Activated T-cell treated with anti-CD3 and anti-CD28 coated beads for 4 hours (primary cell): ENCODE data around the gene B4GALNT2.
"Not testable (repeated sequence)": the region's sequence is repeated elsewhere in the genome, so short reads cannot be mapped to it uniquely, and the experiment has no call there.

Experiments used
- DNase-seq: peaks from one replicate; pipeline ENCODE4 v3.0.0-alpha.2; 2020

B4GALNT2 gene

DNA sequence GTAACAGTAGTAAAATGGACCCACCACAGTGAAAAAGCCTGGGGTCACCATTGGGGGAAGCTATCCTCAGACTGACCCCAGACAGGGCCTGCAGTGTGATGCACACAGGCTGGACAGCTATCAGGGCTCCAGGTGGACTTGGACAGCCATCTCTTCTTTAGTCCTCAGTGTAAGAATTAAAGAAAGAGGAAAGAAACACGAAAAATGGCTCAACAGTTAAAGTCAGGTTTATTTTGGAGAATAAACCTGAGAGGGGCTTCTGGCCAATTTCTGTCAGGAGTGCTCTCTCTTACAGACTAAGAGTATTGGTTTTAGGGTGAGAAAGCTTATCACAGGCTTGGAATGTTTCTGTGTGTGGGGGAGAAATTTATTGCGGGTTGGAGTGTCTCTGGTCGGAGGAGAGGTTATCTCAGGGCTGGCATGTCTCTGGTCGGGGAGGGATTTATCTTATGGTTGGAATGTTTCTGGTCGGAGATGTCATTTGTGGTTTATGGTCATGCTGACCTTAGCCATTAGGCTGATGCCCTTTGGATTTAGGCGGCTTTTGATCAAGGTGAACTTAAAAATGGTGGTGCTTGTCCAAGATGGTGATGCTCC, 10.8 kb upstream of the B4GALNT2 start:
- no peak for DNase-seq

DNA sequence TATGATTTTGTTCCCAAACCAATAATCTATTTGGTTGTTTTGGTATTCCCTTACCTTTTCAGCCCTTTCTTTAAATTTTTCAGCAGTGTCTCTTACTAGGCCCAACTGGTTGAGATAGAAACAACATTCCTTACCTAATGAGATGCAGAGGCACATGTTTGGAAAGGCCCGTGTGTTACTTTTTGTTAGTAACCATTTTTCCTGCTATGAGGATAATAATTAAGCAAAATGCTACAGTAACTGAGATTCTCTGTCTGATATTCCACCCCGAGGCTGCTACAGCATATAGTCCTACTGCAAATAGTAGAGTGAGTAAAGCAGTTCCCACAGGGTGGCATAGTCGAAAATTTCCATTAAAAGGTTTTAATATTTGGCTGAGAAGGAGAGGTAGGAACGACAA, 10.0 kb upstream of the B4GALNT2 start:
- no peak for DNase-seq

DNA sequence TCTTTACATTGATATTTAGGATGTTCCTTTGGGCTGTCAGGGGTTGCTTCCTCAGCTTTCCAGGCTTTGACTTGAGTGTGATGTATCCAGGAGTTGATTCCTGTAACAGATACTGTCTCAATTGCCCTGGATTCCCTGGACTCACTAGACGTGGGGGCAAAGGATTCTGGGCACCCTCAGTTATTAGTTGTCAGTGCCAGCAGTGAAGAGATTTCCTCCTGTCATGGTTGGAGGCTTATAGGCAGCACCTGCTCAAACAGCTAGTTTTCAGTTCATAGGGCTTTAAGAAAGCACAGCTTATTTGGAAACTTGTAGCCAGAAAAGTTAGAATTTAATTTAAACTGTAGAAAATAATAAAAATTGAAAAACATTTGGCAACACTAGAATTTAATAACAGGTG, 9.5 kb upstream of the B4GALNT2 start:
- DNase-seq, result no peak

DNA sequence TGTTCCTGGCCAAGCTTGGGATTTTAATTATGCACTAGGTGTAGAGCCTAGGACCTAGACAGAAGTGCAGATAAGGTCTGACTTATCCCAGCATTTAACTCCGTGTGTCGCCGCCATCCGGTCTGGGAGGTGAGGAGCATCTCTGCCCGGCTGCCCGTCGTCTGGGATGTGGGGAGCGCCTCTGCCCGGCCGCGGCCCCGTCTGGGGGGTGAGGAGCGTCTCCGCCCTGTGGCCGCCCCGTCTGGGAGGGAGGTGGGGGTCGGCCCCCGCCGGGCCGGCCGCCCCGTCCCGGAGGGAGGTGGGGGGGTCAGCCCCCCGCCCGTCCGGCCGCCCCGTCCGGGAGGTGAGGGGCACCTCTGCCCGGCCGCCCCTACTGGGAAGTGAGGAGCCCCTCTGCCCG, 7.1 kb upstream of the B4GALNT2 start:
- DNase-seq, result no peak

DNA sequence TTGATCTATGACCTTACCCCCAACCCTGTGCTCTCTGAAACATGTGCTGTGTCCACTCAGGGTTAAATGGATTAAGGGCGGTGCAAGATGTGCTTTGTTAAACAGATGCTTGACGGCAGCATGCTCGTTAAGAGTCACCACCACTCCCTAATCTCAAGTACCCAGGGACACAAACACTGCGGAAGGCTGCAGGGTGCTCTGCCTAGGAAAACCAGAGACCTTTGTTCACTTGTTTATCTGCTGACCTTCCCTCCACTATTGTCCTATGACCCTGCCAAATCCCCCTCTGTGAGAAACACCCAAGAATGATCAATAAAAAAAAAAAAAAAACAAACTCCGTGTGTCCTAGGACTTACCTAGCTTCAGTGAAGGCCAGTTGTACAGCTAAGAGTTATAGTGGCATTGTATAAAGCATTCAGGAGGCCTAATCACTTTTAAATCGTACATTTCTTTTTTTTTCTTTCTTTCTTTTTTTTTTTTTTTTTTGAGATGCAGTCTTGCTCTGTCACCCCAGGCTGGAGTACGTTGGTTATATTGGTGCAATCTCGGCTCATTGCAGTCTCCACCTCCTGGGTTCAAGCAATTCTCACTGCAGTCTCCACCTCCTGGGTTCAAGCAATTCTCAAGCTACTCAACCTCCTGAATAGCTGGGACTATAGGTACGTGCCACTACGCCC, 6.2 kb upstream of the B4GALNT2 start:
- DNase-seq, result not testable (repeated sequence)

GRCh38 chr17:49129359-49129950, 3.1 kb upstream of the B4GALNT2 start:
- not testable (repeated sequence) for DNase-seq

DNA sequence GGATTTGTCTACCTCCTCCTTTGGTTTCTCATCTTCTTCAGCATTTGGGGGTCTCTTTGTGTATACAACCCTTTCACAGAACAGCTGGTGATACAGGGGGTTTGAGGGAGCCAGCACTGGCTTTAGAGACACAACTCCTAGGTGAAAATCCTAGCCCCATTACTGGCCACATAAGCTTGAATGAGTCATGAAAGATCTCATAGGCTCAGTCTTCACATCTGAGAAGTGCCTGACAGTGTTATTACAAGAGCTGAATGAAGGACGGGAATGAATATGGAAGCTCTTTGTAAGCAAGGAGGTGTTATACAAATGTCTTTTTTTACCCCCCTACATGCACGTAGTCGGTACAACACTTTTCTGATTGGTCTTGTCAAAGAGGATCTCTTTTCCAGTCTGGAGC, 1.7 kb upstream of the B4GALNT2 start:
- DNase-seq, result no peak

GRCh38 chr17:49132317-49132698, 261 bp upstream of the B4GALNT2 start:
- DNase-seq, result no peak

GRCh38 chr17:49136335-49136734, 3.8 kb downstream of the B4GALNT2 start:
- DNase-seq, result no peak

GRCh38 chr17:49145654-49146053, 13.1 kb downstream of the B4GALNT2 start:
- DNase-seq, result not testable (repeated sequence)

DNA sequence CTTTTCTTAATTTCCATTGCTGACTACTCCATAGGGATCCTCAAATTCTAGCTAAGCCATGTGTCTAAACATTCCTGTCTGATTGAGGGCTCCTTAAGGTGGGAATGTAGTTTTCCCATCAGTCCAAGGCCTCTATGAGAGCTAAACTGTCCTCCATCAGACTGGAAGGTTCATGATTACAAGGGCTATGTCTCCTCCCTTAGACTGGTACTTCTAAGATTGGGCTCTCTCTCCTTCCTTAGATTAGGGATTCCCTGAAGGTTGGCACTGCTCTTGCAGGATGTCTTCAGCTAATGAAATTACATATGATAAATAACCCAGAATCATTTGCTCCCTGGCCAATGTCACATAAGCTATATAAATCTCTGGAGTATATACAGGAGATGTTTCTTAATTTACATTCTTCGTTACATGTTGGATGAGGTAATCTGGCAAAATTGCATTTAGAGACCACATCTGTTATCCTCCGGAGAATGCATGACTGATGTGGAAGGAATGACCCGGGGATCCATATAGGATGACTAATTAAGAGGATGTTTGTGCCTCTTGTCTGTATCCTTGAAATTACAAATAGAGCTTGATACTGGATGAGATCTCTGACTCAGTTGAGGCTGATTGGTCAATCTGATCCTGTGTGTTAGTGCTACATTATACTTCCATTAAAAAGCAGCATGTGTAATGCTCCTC, 14.2 kb downstream of the B4GALNT2 start:
- no peak for DNase-seq

DNA sequence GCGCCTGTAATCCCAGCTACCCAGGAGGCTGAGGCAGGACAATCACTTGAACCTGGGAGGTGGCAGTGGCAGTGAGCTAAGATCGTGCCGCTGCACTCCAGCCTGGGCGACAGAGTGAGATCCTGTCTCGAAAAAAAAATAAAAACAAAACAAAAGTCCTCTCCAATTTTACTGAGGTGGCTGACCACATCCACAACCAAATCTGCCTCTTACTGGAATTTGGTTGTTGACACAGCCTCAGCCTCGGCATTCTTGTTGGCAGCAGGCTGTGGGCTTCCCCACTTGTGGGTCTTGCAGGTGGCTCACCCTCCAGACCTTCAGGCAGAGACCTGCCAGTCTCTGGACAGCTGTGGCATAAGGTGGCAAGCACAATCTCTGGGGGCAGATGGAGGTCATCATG, 15.6 kb downstream of the B4GALNT2 start:
- no peak for DNase-seq

DNA sequence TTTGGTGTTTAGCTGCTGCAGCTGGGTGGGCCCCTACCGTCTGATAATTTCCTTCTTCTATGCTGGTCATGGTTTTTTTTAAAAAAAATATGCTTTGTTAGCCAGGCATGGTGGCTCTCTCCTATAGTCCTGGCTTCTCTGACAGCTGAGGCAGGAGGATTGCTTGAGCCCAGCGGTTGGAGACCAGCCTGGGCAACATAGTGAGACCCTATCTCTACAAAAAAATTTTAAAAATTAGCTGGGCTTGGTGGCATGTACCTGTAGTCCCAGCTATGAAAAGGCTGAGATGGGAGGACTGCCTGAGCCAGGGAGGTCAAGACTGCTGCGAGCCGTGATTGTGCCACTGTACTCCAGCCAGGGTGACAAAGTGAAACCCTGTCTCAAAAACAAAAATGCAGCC, 19.4 kb downstream of the B4GALNT2 start:
- no peak for DNase-seq

- no peak for DNase-seq
These were observed 23.7 kb downstream of the B4GALNT2 start for GRCh38 chr17:49156256-49156655.

- no peak for DNase-seq
These were observed 25.2 kb downstream of the B4GALNT2 start for GRCh38 chr17:49157784-49158183.

DNA sequence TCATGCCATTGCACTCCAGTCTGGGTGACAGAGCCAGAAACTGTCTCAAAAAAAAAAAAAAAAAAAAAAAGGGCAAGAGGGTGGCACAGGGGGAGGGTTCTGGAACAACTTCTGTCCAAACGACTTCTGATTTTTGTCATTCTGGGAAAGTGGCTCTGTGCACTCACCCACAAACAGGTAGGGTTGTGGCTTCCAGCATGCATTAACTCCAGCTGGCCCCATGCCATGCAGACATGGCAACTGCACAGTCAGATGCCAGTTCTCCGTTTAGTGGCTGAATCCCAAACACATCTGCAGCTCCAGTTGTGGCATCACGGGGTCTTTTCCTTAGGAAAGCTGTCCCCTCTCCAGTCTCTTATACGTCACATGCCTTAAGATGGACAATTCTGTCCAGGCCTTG, 30.3 kb downstream of the B4GALNT2 start:
- DNase-seq, result no peak

- DNase-seq, result no peak
These were observed 32.6 kb downstream of the B4GALNT2 start for GRCh38 chr17:49165143-49165542.

- no peak for DNase-seq
These were observed 36.1 kb downstream of the B4GALNT2 start for GRCh38 chr17:49168706-49169105.

GRCh38 chr17:49170216-49170615, 37.6 kb downstream of the B4GALNT2 start:
- no peak for DNase-seq

GRCh38 chr17:49170711-49171110, 38.1 kb downstream of the B4GALNT2 start:
- not testable (repeated sequence) for DNase-seq

DNA sequence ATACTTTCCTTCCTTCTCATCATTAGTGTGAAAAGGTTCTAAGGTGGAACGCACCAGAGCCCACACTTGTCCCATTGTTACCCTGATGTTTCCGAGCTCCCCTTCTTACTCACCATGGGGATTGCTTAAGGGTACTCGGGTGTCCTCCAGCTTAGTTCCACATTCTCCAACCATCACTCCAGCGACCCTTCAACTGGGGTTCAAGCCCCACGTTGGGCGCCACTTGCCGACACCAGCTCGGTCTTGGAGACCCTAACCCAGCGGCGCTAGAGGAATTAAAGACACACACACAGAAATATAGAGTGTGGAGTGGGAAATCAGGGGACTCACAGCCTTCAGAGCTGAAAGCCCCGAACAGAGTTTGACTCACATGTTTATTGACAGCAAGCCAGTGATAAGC, 43.4 kb downstream of the B4GALNT2 start:
- not testable (repeated sequence) for DNase-seq

- DNase-seq, result peak; percentile 57
These were observed 47.7 kb downstream of the B4GALNT2 start for GRCh38 chr17:49180303-49180702.

- DNase-seq, result no peak
These were observed 48.5 kb downstream of the B4GALNT2 start for GRCh38 chr17:49180998-49181635.
